Activated T-helper 1 cell treated with anti-CD3 and anti-CD28 coated beads, Interleukin-12 subunit alpha, Interleukin-12 subunit beta, Interleukin-2, Interleukin-4 antibody, amounts not matched to agents 30 ng/mL and 10 ng/mL and 1 ng/mL, durations not matched to agents 14 hours and 24 hours and 36 hours (primary cell): Measurements from ENCODE around the gene BRAF. TPM values are rescaled to one million over a fixed set of nuclear protein-coding genes. Genes with fewer than 3 reads are reported as not detected.
"Not testable (repeated sequence)": the region's sequence is repeated elsewhere in the genome, so short reads cannot be mapped to it uniquely, and the experiment has no call there.

Experiments used
- DNase-seq: peaks from one replicate; pipeline ENCODE4 v3.0.0; 2021; ENCODE audit warnings: low spot score
- H3K27ac Mint-ChIP-seq: one replicate; pipeline ENCODE4 v1.8.0; 2021; ENCODE audit warnings: mild to moderate bottlenecking, mixed read lengths
- H3K27me3 Mint-ChIP-seq: one replicate; pipeline ENCODE4 v1.8.0; 2022; ENCODE audit warnings: mild to moderate bottlenecking, moderate library complexity, mixed read lengths; ENCODE audit not compliant: insufficient read depth
- H3K36me3 Mint-ChIP-seq: one replicate; pipeline ENCODE4 v1.8.0; 2021; ENCODE audit warnings: low read depth, mixed read lengths
- H3K4me1 Mint-ChIP-seq: one replicate; pipeline ENCODE4 v1.8.0; 2021; ENCODE audit warnings: low read depth, mixed read lengths
- H3K4me3 Mint-ChIP-seq: one replicate; pipeline ENCODE4 v1.8.0; 2021; ENCODE audit warnings: mild to moderate bottlenecking, moderate library complexity, mixed read lengths
- H3K9me3 Mint-ChIP-seq: one replicate; pipeline ENCODE4 v1.8.0; 2021; ENCODE audit warnings: mixed read lengths
- intact Hi-C: fragments of 100-400 bp; cut with micrococcal nuclease; formaldehyde crosslinking; loops from one replicate; pipeline ENCODE4 v1.15.1; 2024
- total RNA-seq: library from RNA; stranded (reverse); gene quantifications from 2 replicates; pipeline ENCODE4 v1.2.3, GENCODE V29; 2022

BRAF gene
- total RNA-seq, 1 donor from 2014 or later: 23.1 TPM

- Mint-ChIP-seq H3K36me3 (peaks cover 9% of the 10 kb centered on the region), H3K9me3 (no peaks in the 10 kb centered on the region), H3K27me3 (no peaks in the 10 kb centered on the region), H3K27ac (no peak overlapping the region), H3K4me1 (no peaks in the 10 kb centered on the region), H3K4me3 (no peak overlapping the region)
- intact Hi-C loops: no loop called here
- no peak for DNase-seq
These were observed 152.9 kb downstream of the BRAF start for GRCh38 chr7:140771826-140772225.

GRCh38 chr7:140769852-140770251 lies 154.9 kb downstream of the BRAF start:
- H3K27me3 Mint-ChIP-seq: no peaks in the 10 kb centered on the region
- no peak for DNase-seq
- H3K4me3 Mint-ChIP-seq: no peak overlapping the region
- H3K4me1 Mint-ChIP-seq: no peaks in the 10 kb centered on the region
- H3K9me3 Mint-ChIP-seq: no peaks in the 10 kb centered on the region
- intact Hi-C loops: no loop called here
- H3K36me3 Mint-ChIP-seq: peaks cover 11% of the 10 kb centered on the region
- H3K27ac Mint-ChIP-seq: no peak overlapping the region

GRCh38 chr7:140767418-140767817 lies 157.3 kb downstream of the BRAF start:
- Mint-ChIP-seq H3K9me3 (no peaks in the 10 kb centered on the region), H3K4me3 (no peak overlapping the region), H3K4me1 (no peaks in the 10 kb centered on the region), H3K27ac (no peak overlapping the region), H3K36me3 (peaks cover 9% of the 10 kb centered on the region), H3K27me3 (no peaks in the 10 kb centered on the region)
- intact Hi-C loops: no loop called here
- no peak for DNase-seq

- H3K27ac Mint-ChIP-seq, H3K27me3 Mint-ChIP-seq, intact Hi-C loops, H3K4me3 Mint-ChIP-seq, H3K4me1 Mint-ChIP-seq, DNase-seq, H3K9me3 Mint-ChIP-seq: not testable (repeated sequence)
- H3K36me3 Mint-ChIP-seq: peaks cover 14% of the 10 kb centered on the region
These were observed 159.3 kb downstream of the BRAF start for GRCh38 chr7:140765441-140765840.

GRCh38 chr7:140763166-140763565 lies 161.6 kb downstream of the BRAF start:
- intact Hi-C loops, H3K27ac Mint-ChIP-seq, DNase-seq, H3K4me3 Mint-ChIP-seq, H3K27me3 Mint-ChIP-seq, H3K4me1 Mint-ChIP-seq, H3K9me3 Mint-ChIP-seq: not testable (repeated sequence)
- H3K36me3 Mint-ChIP-seq: peaks cover 13% of the 10 kb centered on the region

- H3K36me3 Mint-ChIP-seq, DNase-seq, intact Hi-C loops, H3K4me3 Mint-ChIP-seq, H3K27me3 Mint-ChIP-seq, H3K9me3 Mint-ChIP-seq, H3K27ac Mint-ChIP-seq, H3K4me1 Mint-ChIP-seq: not testable (repeated sequence)
These were observed 163.4 kb downstream of the BRAF start for GRCh38 chr7:140761375-140761774.

- intact Hi-C loops: no loop called here
- H3K27ac Mint-ChIP-seq: no peak overlapping the region
These were observed 170.2 kb downstream of the BRAF start for GRCh38 chr7:140754506-140754905.

GRCh38 chr7:140752533-140752932 lies 172.2 kb downstream of the BRAF start:
- peaks cover 10% of the 10 kb centered on the region for H3K36me3 Mint-ChIP-seq

More at GRCh38 chr7:140754506-140754905, 170.2 kb downstream of the BRAF start:
- no peak for DNase-seq
- Mint-ChIP-seq H3K9me3 (no peaks in the 10 kb centered on the region), H3K4me3 (no peak overlapping the region), H3K36me3 (peaks cover 12% of the 10 kb centered on the region), H3K4me1 (no peaks in the 10 kb centered on the region), H3K27me3 (no peaks in the 10 kb centered on the region)

GRCh38 chr7:140746751-140747150 lies 178.0 kb downstream of the BRAF start:
- Mint-ChIP-seq H3K36me3 (peaks cover 6% of the 10 kb centered on the region), H3K27me3 (no peaks in the 10 kb centered on the region), H3K4me3 (no peak overlapping the region), H3K9me3 (no peaks in the 10 kb centered on the region), H3K27ac (no peak overlapping the region), H3K4me1 (no peaks in the 10 kb centered on the region)
- intact Hi-C loops: no loop called here
- DNase-seq: no peak

More at GRCh38 chr7:140752533-140752932, 172.2 kb downstream of the BRAF start:
- Mint-ChIP-seq H3K4me1 (no peaks in the 10 kb centered on the region), H3K4me3 (no peak overlapping the region), H3K27me3 (no peaks in the 10 kb centered on the region), H3K9me3 (no peaks in the 10 kb centered on the region), H3K27ac (no peak overlapping the region)
- intact Hi-C loops: no loop called here
- no peak for DNase-seq

- DNase-seq: no peak
- H3K27me3 Mint-ChIP-seq: no peaks in the 10 kb centered on the region
- no peak overlapping the region for H3K27ac Mint-ChIP-seq
- H3K36me3 Mint-ChIP-seq: peaks cover 6% of the 10 kb centered on the region
- H3K4me1 Mint-ChIP-seq: no peaks in the 10 kb centered on the region
- no peaks in the 10 kb centered on the region for H3K9me3 Mint-ChIP-seq
- intact Hi-C loops: no loop called here
- no peak overlapping the region for H3K4me3 Mint-ChIP-seq
These were observed 179.3 kb downstream of the BRAF start for GRCh38 chr7:140745266-140746058.

- H3K4me1 Mint-ChIP-seq: no peaks in the 10 kb centered on the region
- H3K36me3 Mint-ChIP-seq: peaks cover 10% of the 10 kb centered on the region
- H3K4me3 Mint-ChIP-seq: no peak overlapping the region
- no peaks in the 10 kb centered on the region for H3K9me3 Mint-ChIP-seq
- intact Hi-C loops: no loop called here
- H3K27ac Mint-ChIP-seq: no peak overlapping the region
- no peaks in the 10 kb centered on the region for H3K27me3 Mint-ChIP-seq
- no peak for DNase-seq
These were observed 180.7 kb downstream of the BRAF start for GRCh38 chr7:140744005-140744404.

- H3K4me3 Mint-ChIP-seq, H3K4me1 Mint-ChIP-seq, H3K27me3 Mint-ChIP-seq, H3K27ac Mint-ChIP-seq, intact Hi-C loops, H3K9me3 Mint-ChIP-seq, H3K36me3 Mint-ChIP-seq, DNase-seq: not testable (repeated sequence)
These were observed 181.5 kb downstream of the BRAF start for GRCh38 chr7:140743255-140743654.

GRCh38 chr7:140738280-140738679 lies 186.4 kb downstream of the BRAF start:
- Mint-ChIP-seq H3K36me3 (peaks cover 9% of the 10 kb centered on the region), H3K4me1 (no peaks in the 10 kb centered on the region), H3K27me3 (no peaks in the 10 kb centered on the region), H3K27ac (no peak overlapping the region), H3K4me3 (no peak overlapping the region), H3K9me3 (no peaks in the 10 kb centered on the region)
- DNase-seq: no peak
- intact Hi-C loops: no loop called here

GRCh38 chr7:140734729-140735128 lies 190.0 kb downstream of the BRAF start:
- Mint-ChIP-seq H3K27ac (no peak overlapping the region), H3K36me3 (peaks cover 8% of the 10 kb centered on the region), H3K27me3 (no peaks in the 10 kb centered on the region), H3K4me3 (no peak overlapping the region), H3K4me1 (no peaks in the 10 kb centered on the region), H3K9me3 (no peaks in the 10 kb centered on the region)
- no peak for DNase-seq
- intact Hi-C loops: no loop called here
